Amniotic epithelial cell (primary cell): ENCODE results near the gene SLC25A21.

Experiments used
- DNase-seq: peaks from one replicate; pipeline ENCODE4 v3.0.0-alpha.2; 2010; ENCODE audit warnings: low read depth

Gene SLC25A21

GRCh38 chr14:36647417-36647823 lies 525.0 kb downstream of the SLC25A21 start:
- no peak for DNase-seq

DNA sequence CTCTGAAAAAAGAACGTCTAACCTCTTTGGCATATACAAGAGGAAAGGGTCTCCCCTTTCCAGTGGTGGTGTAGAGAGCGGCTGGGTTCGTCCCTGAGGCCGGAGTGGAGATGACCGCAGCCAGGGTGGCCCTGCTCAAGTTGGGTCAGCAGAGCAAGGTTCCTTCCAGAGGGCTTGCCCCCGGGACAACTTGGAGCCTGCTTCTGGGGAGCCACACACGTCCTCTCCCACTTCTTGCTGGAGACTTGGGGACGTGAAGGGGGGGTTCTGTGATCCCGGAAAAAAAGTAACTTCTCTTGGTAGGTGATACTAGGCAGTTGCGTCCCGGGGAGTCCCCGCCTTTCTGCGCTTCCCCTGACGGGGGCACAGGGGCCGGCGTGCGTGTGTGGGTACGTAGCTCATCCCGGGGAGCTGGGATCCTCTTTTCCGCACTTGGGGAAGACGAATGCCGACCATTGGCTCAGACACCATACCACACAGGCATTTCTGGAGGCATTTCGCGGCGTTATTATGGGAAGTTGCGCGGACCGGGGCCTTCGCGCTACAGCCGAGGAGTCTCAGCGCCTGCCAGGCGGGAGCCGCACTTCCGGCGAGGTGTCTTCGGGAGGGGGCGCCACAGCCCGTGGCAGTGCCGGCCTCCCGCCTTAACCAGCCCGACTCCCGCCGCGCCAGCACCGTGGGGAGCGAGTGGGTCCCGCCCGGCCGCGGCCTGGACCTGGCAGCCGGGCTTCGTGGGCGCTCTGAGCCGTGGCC lies 525.6 kb downstream of the SLC25A21 start:
- DNase-seq, result no peak

GRCh38 chr14:36633580-36633979 lies 538.8 kb downstream of the SLC25A21 start:
- no peak for DNase-seq
